Stimulated activated CD4-positive, alpha-beta T cell treated with anti-CD3 and anti-CD28 coated beads, Interleukin-2, amount 100 ng/mL, for 48 hours (primary cell): ENCODE data around the gene KRT85.
A peak's percentile ranks its signal among the peaks of the same experiment; 100 is the strongest.

ENCODE experiments used
- DNase-seq, 2 donors: peaks; one replicate each; pipeline ENCODE4 v3.0.0-alpha.2; 2020

Gene KRT85

DNA sequence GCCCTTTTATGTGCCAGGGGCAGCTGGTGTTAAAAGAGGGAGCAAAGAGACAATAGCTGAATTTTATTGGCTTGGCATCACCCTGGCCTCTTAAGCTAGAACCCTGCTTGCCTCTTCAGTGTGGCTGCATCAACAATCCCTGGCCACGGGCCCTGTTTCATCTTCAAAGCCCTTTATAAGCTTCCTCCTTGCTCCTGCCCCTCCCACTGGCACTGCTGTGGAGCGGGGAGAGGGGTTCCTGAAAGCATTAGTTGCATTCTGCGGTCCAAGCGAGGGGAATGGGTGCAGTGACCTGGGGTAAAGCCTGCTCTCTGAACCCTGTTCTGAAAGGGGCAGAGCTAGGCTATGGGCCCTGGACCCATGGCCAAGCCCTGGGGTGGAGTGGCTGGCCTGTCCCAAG is 45.9 kb downstream of the KRT85 start:
- no peak for DNase-seq

DNA sequence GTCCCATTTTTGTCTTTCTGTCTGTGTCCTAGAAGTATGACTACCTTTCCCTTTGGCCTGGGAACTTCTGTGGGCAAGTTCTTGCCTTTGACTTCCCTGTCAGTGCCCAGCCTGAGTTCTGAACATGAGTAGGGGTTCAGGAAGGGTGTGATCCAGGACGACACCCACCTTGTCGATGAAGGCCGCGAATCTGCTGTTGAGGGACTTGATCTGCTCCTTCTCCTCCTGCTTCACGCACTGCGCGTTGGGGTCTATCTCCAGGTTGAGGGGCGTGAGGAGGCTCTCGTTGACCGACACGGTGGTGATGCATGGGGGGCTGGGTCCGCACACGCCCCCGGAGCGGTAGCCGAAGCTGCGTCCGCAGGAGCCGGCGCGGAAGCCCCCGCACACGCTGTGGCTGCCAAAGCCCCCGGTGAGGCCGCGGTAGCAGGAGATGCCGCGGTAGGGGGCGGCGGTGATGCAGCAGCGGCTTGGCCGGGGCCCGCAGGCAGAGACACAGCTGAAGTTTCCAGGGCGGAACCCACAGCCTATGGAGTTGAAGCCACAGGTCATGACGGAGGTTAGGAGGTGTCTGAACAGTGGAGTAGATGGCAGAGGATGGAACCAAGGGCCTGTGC is 46.4 kb downstream of the KRT85 start, which contains the start of gene KRT83:
TSS of gene KRT83 (minus strand) at position 615 of the 617 bp plus-strand sequence. CDS start at position 552, 63 bp downstream.
- no peak for DNase-seq

- no peak for DNase-seq
Measured at GRCh38 chr12:52319097-52319496, 48.2 kb downstream of the KRT85 start.

DNA sequence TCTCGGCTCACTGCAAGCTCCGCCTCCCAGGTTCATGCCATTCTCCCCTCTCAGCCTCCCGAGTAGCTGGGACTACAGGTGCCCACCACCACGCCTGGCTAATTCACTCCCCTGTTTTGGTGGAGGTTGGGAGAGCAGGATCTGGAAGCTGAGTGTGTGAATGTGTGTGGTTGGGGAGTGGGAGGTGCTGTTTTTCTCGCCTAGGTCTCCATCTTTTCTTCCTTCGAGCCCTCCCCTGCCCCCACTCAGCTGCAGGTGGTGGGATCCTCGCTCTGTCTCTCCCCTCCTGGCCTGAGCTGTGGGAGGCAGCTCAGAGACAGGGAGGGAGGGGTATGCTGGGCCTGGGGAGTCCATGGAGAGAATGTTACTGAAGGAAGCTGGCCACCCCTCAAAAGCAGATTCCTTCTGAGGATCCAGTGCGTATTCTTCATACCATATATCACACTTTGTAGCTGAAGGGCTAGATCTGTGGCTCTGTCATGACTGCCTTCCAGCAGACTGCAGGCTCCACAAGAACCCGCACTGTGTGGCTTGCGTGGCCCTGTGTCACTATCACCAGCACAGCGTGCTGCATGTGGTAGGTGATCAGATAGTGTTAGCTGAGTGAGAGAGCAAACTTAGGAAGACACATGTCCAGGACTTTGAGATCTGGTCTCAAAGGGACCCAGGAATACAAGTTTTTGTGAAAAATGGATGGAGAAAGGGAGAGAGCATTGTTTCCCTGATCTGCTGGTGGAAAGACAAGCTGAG is 48.9 kb downstream of the KRT85 start:
- no peak for DNase-seq

DNA sequence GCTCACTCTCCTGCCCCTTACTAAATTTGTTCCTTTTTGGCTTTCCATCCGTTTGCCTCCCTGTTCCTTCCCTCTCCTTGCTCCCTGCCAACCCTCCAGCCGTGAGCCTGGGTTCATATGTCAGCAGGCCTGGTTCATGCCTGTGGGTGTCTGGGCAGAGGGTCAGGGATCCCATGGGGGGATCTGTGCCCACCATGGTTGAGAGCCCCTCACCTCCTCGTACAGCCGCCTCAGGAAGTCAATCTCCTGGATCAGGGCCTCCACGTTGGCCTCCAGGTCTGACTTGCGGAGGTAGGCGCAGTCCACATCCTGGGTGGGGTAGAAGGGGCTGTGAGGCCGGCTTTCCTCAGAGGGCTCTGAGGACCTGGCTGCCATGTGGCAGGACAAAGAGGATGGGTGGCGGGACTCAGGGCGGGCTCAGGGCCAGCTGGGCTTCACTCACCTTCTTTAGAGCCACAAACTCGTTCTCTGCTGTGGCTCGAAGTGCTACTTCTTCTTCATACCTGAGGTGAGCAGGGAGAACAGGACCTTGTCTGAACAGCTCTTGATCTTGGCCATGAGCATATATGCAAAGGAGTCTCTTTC is 49.7 kb downstream of the KRT85 start:
- no peak for DNase-seq

DNA sequence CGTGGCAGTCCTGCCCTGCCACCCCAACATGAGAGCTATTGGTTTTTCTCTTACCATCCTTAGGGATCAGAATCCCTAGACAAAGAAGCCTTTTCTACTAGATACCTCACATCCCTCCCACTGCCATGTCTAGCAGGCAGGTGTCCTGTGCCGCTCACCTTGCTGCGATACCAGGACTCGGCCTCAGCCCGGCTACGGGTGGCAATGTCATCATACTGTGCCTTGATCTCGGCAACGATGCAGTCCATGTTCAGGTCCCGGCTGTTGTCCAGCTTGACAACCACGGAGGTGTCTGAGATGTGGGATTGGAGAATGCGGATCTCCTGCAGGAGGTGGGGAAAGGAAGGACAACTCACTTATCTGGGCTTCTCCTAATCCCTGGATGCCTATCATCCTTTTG is 50.6 kb downstream of the KRT85 start:
- no peak for DNase-seq

DNA sequence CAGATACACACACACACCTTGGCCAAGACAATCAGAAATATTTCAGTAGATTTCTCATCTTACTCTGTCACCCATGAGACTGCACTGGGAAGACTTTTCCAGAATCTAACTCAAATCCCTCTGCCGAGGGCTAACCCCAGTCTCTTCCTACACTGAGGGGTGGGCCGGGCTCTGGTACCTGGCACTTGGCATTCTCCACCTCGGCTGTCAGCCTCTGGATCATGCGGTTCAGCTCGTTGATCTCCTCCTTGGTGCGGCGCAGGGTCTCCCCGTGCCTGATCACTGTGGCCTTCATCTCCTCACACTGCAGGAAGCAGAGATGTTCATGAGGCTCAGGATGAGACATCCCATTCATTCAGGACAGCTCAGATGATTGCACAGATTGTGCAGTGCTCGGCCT is 51.0 kb downstream of the KRT85 start:
- DNase-seq = no peak

- peak; percentile 16 to 27 for DNase-seq
Measured at GRCh38 chr12:52315721-52316120, 51.6 kb downstream of the KRT85 start.

DNA sequence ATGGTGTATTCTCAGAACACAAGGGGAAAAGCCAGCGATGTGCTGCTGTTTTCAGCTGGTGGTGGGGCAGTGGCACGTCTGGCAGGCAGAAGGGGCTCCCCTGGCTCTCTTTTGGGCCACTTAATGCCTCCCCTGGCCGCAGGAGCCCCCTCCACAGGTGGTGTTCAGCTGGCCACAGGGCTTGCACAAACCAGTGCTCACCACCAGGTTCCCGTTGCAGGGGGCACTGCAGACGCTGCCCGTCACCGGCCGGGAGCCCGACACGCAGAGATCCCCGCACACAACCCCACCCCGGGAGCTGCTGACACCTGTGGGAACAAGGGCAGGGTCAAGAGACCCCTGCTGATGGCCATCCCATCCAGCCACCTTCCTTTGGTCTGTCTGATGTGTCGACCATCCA is 52.8 kb downstream of the KRT85 start:
- no peak for DNase-seq

DNA sequence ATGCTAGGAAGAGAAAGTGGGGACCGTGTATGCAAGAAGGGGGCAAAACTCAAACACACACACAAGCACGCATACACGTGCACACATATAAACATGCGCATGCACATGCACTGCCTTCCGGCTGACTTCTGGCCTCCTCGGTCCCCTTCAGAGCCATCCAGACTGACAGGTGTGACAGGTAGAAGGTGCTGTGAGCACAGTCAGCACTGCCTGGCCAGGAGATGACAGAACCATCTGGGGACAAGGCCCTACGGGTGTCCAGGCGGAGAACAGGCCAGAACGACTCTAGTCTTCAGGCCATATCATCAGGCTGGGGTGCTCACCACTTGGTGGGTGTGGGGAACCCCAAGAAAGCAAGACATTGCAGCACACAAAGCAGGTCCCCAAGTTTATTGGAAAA is 53.4 kb downstream of the KRT85 start:
- DNase-seq = no peak

DNA sequence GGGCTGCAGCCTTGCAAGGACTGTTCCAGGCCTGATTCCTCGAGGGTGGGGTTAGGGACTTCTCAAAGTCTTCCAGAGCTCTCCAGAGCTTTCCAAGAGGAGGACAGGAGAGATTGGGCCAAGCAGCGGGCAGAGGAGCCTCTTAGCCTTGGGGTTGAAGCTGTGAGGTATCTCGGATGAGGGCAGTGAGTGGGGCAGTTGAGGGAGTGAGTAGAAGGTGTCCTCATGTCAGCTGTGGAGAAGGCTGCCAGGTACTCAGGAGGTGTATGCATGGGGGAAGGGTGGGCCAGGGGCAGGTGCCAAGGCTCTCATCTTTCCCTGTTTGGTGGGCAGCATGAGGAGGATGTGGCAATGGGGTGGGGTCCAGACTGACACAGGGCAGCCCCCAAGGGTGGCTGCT is 53.8 kb downstream of the KRT85 start:
- no peak for DNase-seq

GRCh38 chr12:52312086-52312485 is 55.2 kb downstream of the KRT85 start:
- no peak for DNase-seq

DNA sequence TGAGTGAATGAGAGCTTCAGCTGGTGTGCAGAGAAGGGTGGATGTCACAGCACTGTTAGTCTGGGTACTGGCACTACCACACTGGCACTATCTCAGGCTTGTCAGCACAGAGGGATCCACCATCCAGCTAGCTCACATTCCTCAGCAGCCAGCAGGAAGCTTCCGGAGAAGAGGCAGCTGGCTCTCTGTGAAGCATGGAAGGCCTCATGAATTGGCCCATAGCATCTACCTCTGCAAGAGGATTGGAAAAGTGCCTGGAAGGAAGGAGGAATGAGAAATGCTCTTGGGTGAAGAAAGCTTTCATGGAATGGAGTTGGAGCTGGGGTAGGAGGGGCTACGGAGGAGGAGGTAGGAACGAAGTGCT is 56.0 kb downstream of the KRT85 start:
- DNase-seq = no peak

DNA sequence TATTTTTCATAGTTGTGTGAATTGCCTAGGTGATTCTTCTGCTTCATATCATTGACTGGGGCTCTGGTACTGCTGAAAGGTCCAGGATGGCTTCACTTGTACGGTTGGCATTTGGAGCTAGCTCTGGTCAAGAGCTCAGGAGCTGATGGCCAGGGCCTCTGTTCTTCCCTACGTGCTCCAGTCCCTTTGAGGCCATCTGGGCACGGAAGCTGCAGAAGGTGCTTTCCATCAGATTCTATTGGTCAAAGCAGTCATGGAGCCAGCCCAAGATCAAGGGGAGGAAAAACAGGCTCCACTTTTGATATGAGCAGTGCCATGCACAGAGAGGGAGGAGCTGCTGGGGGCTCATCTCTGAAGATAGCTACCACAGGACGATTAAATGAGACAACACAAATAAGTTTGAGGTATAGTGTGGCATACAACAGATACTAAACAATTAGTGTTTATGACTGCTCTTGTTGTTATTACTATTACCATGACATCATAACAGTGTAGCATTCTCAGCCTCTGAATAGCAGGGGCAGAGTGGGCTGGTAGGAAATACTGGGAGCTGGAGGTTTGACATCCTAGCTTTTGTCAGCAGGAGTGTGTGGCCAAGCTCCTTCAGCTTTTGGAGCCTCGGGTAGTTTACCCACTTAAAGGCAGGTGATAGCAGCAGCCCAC is 56.5 kb downstream of the KRT85 start:
- DNase-seq = no peak
